GM11168 (cell line): ENCODE measurements around the gene MRPS5.

Source experiments
- in situ Hi-C: fragments of 300-500 bp; cut with MboI; formaldehyde crosslinking; loops from one replicate; pipeline ENCODE4 v1.12.0; 2022; ENCODE audit warnings: low sequenced_read_pairs; ENCODE audit not compliant: unreplicated experiment

The MRPS5 gene

GRCh38 chr2:95061601-95062183 is 59.9 kb downstream of the MRPS5 start:
- in situ Hi-C loops: no loop called here

- in situ Hi-C loops: no loop called here
Measured at GRCh38 chr2:95061119-95061512, 60.5 kb downstream of the MRPS5 start.

- in situ Hi-C loops: no loop called here
Measured at GRCh38 chr2:95060446-95061118, 61.0 kb downstream of the MRPS5 start.

- in situ Hi-C loops: no loop called here
Measured at GRCh38 chr2:95059656-95060370, 61.8 kb downstream of the MRPS5 start.

GRCh38 chr2:95058989-95059641 is 62.5 kb downstream of the MRPS5 start:
- in situ Hi-C loops: no loop called here

- in situ Hi-C loops: no loop called here
Measured at GRCh38 chr2:95058466-95058988, 63.1 kb downstream of the MRPS5 start.

- in situ Hi-C loops: no loop called here
Measured at GRCh38 chr2:95057535-95058370, 63.9 kb downstream of the MRPS5 start.

GRCh38 chr2:95056461-95057459 is 64.8 kb downstream of the MRPS5 start:
- in situ Hi-C loops: no loop called here

GRCh38 chr2:95056044-95056443 is 65.6 kb downstream of the MRPS5 start:
- in situ Hi-C loops: no loop called here

GRCh38 chr2:95055262-95055661 is 66.3 kb downstream of the MRPS5 start:
- in situ Hi-C loops: no loop called here

GRCh38 chr2:95054016-95054415 is 67.6 kb downstream of the MRPS5 start:
- in situ Hi-C loops: no loop called here

GRCh38 chr2:95053543-95053942 is 68.1 kb downstream of the MRPS5 start:
- in situ Hi-C loops: no loop called here

- in situ Hi-C loops: no loop called here
Measured at GRCh38 chr2:95052804-95053479, 68.7 kb downstream of the MRPS5 start.

- in situ Hi-C loops: no loop called here
Measured at GRCh38 chr2:95052307-95052706, 69.3 kb downstream of the MRPS5 start.

- in situ Hi-C loops: no loop called here
Measured at GRCh38 chr2:95051626-95052025, 70.0 kb downstream of the MRPS5 start.

- in situ Hi-C loops: no loop called here
Measured at GRCh38 chr2:95050385-95051300, 71.0 kb downstream of the MRPS5 start.

- in situ Hi-C loops: no loop called here
Measured at GRCh38 chr2:95049961-95050360, 71.6 kb downstream of the MRPS5 start.
